ENCODE results near the gene CEP55.

CEP55 gene

GRCh38 chr10:93496322-93497041 is at the start of gene CEP55:
Gene CEP55, plus strand, starts transcription at chr10:93496612. Its CDS starts 3,440 bp downstream, at chr10:93500052.
- TF ChIP-seq GATA2 (IDR thresholded peaks at IDR 0.05; ENCODE audit: low read depth, low read length) (0 out of 2 replicates have a peak, but pooled peaks have one; percentile 35), GATA3 (IDR thresholded peaks at IDR 0.05; ENCODE audit: low read depth, low read length) (no peak)

- TF ChIP-seq GATA2 (IDR thresholded peaks at IDR 0.05; ENCODE audit: low read depth, low read length) (no peak), GATA3 (IDR thresholded peaks at IDR 0.05; ENCODE audit: low read depth, low read length) (no peak)
Measured at GRCh38 chr10:93447019-93447418, 49.4 kb upstream of the CEP55 start.

- TF ChIP-seq GATA2 (IDR thresholded peaks at IDR 0.05; ENCODE audit: low read depth, low read length) = no peak
Measured at GRCh38 chr10:93447970-93448369, 48.4 kb upstream of the CEP55 start.

GRCh38 chr10:93451244-93451947 is 45.0 kb upstream of the CEP55 start:
- TF ChIP-seq GATA2 (IDR thresholded peaks at IDR 0.05; ENCODE audit: low read depth, low read length) = no peak
- no peak for TF ChIP-seq GATA3 (IDR thresholded peaks at IDR 0.05; ENCODE audit: low read depth, low read length)

- no peak for TF ChIP-seq GATA3 (IDR thresholded peaks at IDR 0.05; ENCODE audit: low read depth, low read length)
- TF ChIP-seq GATA2 (IDR thresholded peaks at IDR 0.05; ENCODE audit: low read depth, low read length) = no peak
Measured at GRCh38 chr10:93452143-93452542, 44.3 kb upstream of the CEP55 start.

- no peak for TF ChIP-seq GATA3 (IDR thresholded peaks at IDR 0.05; ENCODE audit: low read depth, low read length)
- no peak for TF ChIP-seq GATA2 (IDR thresholded peaks at IDR 0.05; ENCODE audit: low read depth, low read length)
Measured at GRCh38 chr10:93454146-93454545, 42.3 kb upstream of the CEP55 start.

- TF ChIP-seq GATA3 (IDR thresholded peaks at IDR 0.05; ENCODE audit: low read depth, low read length) (no peak), GATA2 (IDR thresholded peaks at IDR 0.05; ENCODE audit: low read depth, low read length) (no peak)
Measured at GRCh38 chr10:93454736-93455135, 41.7 kb upstream of the CEP55 start.

GRCh38 chr10:93456480-93456879 is 39.9 kb upstream of the CEP55 start:
- TF ChIP-seq GATA3 (IDR thresholded peaks at IDR 0.05; ENCODE audit: low read depth, low read length) (no peak), GATA2 (IDR thresholded peaks at IDR 0.05; ENCODE audit: low read depth, low read length) (no peak)

GRCh38 chr10:93457511-93457910 is 38.9 kb upstream of the CEP55 start:
- TF ChIP-seq GATA2 (IDR thresholded peaks at IDR 0.05; ENCODE audit: low read depth, low read length) (no peak), GATA3 (IDR thresholded peaks at IDR 0.05; ENCODE audit: low read depth, low read length) (no peak)

- no peak for TF ChIP-seq GATA2 (IDR thresholded peaks at IDR 0.05; ENCODE audit: low read depth, low read length)
- no peak for TF ChIP-seq GATA3 (IDR thresholded peaks at IDR 0.05; ENCODE audit: low read depth, low read length)
Measured at GRCh38 chr10:93458821-93459257, 37.6 kb upstream of the CEP55 start.

GRCh38 chr10:93459466-93459865 is 36.9 kb upstream of the CEP55 start:
- TF ChIP-seq GATA2 (IDR thresholded peaks at IDR 0.05; ENCODE audit: low read depth, low read length) (no peak), GATA3 (IDR thresholded peaks at IDR 0.05; ENCODE audit: low read depth, low read length) (no peak)

- TF ChIP-seq GATA3 (IDR thresholded peaks at IDR 0.05; ENCODE audit: low read depth, low read length) (no peak), GATA2 (IDR thresholded peaks at IDR 0.05; ENCODE audit: low read depth, low read length) (no peak)
Measured at GRCh38 chr10:93461109-93461806, 35.2 kb upstream of the CEP55 start.

- TF ChIP-seq GATA3 (IDR thresholded peaks at IDR 0.05; ENCODE audit: low read depth, low read length) (no peak), GATA2 (IDR thresholded peaks at IDR 0.05; ENCODE audit: low read depth, low read length) (no peak)
Measured at GRCh38 chr10:93461807-93462178, 34.6 kb upstream of the CEP55 start.

- TF ChIP-seq GATA3 (IDR thresholded peaks at IDR 0.05; ENCODE audit: low read depth, low read length) (no peak), GATA2 (IDR thresholded peaks at IDR 0.05; ENCODE audit: low read depth, low read length) (no peak)
Measured at GRCh38 chr10:93462371-93462770, 34.0 kb upstream of the CEP55 start.

All from SH-SY5Y (cell line).